SK-N-SH treated with all-trans-retinoic acid at 6 μM for 48 hours (cell line): Measurements from ENCODE around the gene C22orf15.

ENCODE experiments used
- ATAC-seq: fragments of 200-7000 bp; cut with Tn5 transposase; 3 replicates; pipeline ENCODE4 v1.9.1; 2020; ENCODE audit warnings: mild to moderate bottlenecking, moderate library complexity
- ARNTL ChIP-seq: fragments of 450-650 bp; formaldehyde crosslinking; IDR thresholded peaks from 2 replicates; pipeline ENCODE4 v1.5.0; 2020; ENCODE audit warnings: low read depth, mild to moderate bottlenecking, moderate library complexity, borderline replicate concordance
- BACH2 ChIP-seq: fragments of 250-450 bp; sonication (Bioruptor Pico); IDR thresholded peaks from 2 replicates; pipeline ENCODE4 v1.9.0; 2021; ENCODE audit warnings: mild to moderate bottlenecking, borderline replicate concordance
- CREB5 ChIP-seq: fragments of 250-450 bp; sonication (Bioruptor Pico); IDR thresholded peaks from 2 replicates; pipeline ENCODE4 v1.5.1; 2020; ENCODE audit warnings: low read depth, mild to moderate bottlenecking, moderate library complexity
- CSDC2 ChIP-seq: fragments of 250-450 bp; sonication (Bioruptor Pico); IDR thresholded peaks from 2 replicates; pipeline ENCODE4 v1.5.0; 2020; ENCODE audit warnings: mild to moderate bottlenecking, moderate library complexity
- ESRRG ChIP-seq: fragments of 250-450 bp; sonication (Bioruptor Pico); IDR thresholded peaks from 2 replicates; pipeline ENCODE4 v1.6.1; 2021; ENCODE audit warnings: mild to moderate bottlenecking
- GLIS3 ChIP-seq: fragments of 250-450 bp; sonication (Bioruptor Pico); IDR thresholded peaks from 2 replicates; pipeline ENCODE4 v1.5.0; 2020; ENCODE audit warnings: mild to moderate bottlenecking, moderate library complexity
- ISL1 ChIP-seq: fragments of 250-450 bp; sonication (Bioruptor Pico); IDR thresholded peaks from 2 replicates; pipeline ENCODE4 v2.1.2; 2022; ENCODE audit warnings: mild to moderate bottlenecking, moderate library complexity
- OSR1 ChIP-seq: fragments of 250-450 bp; sonication (Bioruptor Pico); IDR thresholded peaks from 2 replicates; pipeline ENCODE4 v1.8.0; 2022; ENCODE audit warnings: moderate library complexity, mild to moderate bottlenecking, inconsistent platforms
- POU6F1 ChIP-seq: fragments of 250-450 bp; sonication (Bioruptor Pico); IDR thresholded peaks from 2 replicates; pipeline ENCODE4 v1.8.0; 2021; ENCODE audit warnings: low read depth, mild to moderate bottlenecking, moderate library complexity, borderline replicate concordance
- PPARA ChIP-seq: fragments of 250-450 bp; sonication (Bioruptor Pico); IDR thresholded peaks from 2 replicates; pipeline ENCODE4 v1.5.0; 2020; ENCODE audit warnings: mild to moderate bottlenecking, borderline replicate concordance
- RARB ChIP-seq: fragments of 250-450 bp; sonication (Bioruptor Pico); IDR thresholded peaks from 2 replicates; pipeline ENCODE4 v1.8.0; 2021; ENCODE audit warnings: mild to moderate bottlenecking, moderate library complexity
- SNAI2 ChIP-seq: fragments of 250-450 bp; sonication (Bioruptor Pico); IDR thresholded peaks from 2 replicates; pipeline ENCODE4 v1.5.0; 2020; ENCODE audit warnings: mild to moderate bottlenecking, moderate library complexity
- TCF4 ChIP-seq: fragments of 250-450 bp; sonication (Bioruptor Pico); IDR thresholded peaks from 2 replicates; pipeline ENCODE4 v1.8.0; 2021; ENCODE audit warnings: mild to moderate bottlenecking, moderate library complexity, borderline replicate concordance
- TOX ChIP-seq: fragments of 250-450 bp; sonication (Bioruptor Pico); IDR thresholded peaks from 2 replicates; pipeline ENCODE4 v1.8.0; 2021; ENCODE audit warnings: mild to moderate bottlenecking, moderate library complexity, borderline replicate concordance
- ZC3H10 ChIP-seq: fragments of 250-450 bp; sonication (Bioruptor Pico); IDR thresholded peaks from 2 replicates; pipeline ENCODE4 v1.5.1; 2021; ENCODE audit warnings: mild to moderate bottlenecking, moderate library complexity
- ZFP3 ChIP-seq: fragments of 250-450 bp; sonication (Bioruptor Pico); IDR thresholded peaks from 2 replicates; pipeline ENCODE4 v1.5.0; 2020; ENCODE audit warnings: mild to moderate bottlenecking, moderate library complexity
- ZFP30 ChIP-seq: fragments of 450-650 bp; formaldehyde crosslinking; IDR thresholded peaks from 2 replicates; pipeline ENCODE4 v1.5.0; 2022; ENCODE audit warnings: mild to moderate bottlenecking, moderate library complexity
- ZNF565 ChIP-seq: fragments of 450-650 bp; formaldehyde crosslinking; conservative IDR thresholded peaks from 2 replicates; pipeline ENCODE4 v1.5.0; 2020; ENCODE audit warnings: low read depth, mild to moderate bottlenecking, moderate library complexity
- ZNF70 ChIP-seq: fragments of 450-650 bp; formaldehyde crosslinking; IDR thresholded peaks from 2 replicates; pipeline ENCODE4 v1.5.0; 2020; ENCODE audit warnings: mild to moderate bottlenecking, moderate library complexity
- ZNF8 ChIP-seq: fragments of 450-650 bp; formaldehyde crosslinking; IDR thresholded peaks from 2 replicates; pipeline ENCODE4 v1.5.0; 2020; ENCODE audit warnings: mild to moderate bottlenecking, moderate library complexity
- TF ChIP-seq, protein P1 (sequence below): fragments of 250-450 bp; sonication (Bioruptor Pico); IDR thresholded peaks from 2 replicates; pipeline ENCODE4 v1.8.0; 2020; ENCODE audit warnings: mild to moderate bottlenecking, moderate library complexity, borderline replicate concordance
- TF ChIP-seq, protein P2 (sequence below): fragments of 250-450 bp; sonication (Bioruptor Pico); IDR thresholded peaks from 2 replicates; pipeline ENCODE4 v1.5.1; 2021; ENCODE audit warnings: mild to moderate bottlenecking, moderate library complexity
- TF ChIP-seq, protein P3 (sequence below): fragments of 250-450 bp; sonication (Bioruptor Pico); IDR thresholded peaks from 2 replicates; pipeline ENCODE4 v1.5.0; 2020; ENCODE audit warnings: mild to moderate bottlenecking, moderate library complexity

The C22orf15 gene

DNA sequence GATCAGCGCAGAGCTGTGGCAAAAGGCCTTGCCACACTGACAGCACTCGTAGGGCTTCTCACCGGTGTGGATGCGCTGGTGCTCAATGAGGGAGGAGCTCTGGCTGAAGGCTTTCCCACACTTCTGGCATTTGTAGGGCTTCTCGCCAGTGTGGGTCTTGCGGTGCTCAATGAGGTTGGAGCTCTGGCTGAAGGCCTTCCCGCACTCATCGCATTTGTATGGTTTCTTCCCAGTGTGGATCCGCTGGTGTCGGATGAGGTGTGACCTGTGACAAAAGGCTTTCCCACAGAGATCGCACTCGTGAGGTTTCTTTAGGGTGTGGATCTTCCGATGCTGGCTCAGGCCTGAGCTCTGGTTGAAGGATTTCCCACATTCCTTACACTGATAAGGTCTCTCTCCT lies 18.8 kb upstream of the C22orf15 start:
- ATAC-seq: no peak

DNA sequence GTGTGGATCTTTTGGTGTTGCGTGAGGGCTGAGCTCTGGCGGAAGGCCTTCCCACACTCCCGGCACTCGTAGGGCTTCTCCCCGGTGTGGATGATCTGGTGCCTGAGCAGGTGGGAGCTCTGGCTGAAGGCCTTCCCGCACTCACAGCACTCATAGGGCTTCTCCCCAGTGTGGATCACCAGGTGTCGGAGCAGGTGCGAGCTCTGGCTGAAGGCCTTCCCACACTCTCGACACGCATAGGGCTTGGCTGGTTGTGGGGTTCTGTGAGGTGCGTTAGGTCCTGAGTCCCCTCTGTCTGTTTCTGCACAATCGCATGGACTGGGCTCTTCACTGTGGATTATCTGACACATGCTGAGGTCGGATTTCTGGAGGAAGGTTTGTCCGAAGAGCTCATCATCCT lies 18.3 kb upstream of the C22orf15 start:
- ATAC-seq: no peak
- no peak for TF ChIP-seq ZFP30 (CRISPR knock-in tag)
- TF ChIP-seq ZC3H10 (CRISPR knock-in tag): no peak
- TF ChIP-seq, protein P1, sequence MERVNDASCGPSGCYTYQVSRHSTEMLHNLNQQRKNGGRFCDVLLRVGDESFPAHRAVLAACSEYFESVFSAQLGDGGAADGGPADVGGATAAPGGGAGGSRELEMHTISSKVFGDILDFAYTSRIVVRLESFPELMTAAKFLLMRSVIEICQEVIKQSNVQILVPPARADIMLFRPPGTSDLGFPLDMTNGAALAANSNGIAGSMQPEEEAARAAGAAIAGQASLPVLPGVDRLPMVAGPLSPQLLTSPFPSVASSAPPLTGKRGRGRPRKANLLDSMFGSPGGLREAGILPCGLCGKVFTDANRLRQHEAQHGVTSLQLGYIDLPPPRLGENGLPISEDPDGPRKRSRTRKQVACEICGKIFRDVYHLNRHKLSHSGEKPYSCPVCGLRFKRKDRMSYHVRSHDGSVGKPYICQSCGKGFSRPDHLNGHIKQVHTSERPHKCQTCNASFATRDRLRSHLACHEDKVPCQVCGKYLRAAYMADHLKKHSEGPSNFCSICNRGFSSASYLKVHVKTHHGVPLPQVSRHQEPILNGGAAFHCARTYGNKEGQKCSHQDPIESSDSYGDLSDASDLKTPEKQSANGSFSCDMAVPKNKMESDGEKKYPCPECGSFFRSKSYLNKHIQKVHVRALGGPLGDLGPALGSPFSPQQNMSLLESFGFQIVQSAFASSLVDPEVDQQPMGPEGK: no peak
- TF ChIP-seq, protein P2, sequence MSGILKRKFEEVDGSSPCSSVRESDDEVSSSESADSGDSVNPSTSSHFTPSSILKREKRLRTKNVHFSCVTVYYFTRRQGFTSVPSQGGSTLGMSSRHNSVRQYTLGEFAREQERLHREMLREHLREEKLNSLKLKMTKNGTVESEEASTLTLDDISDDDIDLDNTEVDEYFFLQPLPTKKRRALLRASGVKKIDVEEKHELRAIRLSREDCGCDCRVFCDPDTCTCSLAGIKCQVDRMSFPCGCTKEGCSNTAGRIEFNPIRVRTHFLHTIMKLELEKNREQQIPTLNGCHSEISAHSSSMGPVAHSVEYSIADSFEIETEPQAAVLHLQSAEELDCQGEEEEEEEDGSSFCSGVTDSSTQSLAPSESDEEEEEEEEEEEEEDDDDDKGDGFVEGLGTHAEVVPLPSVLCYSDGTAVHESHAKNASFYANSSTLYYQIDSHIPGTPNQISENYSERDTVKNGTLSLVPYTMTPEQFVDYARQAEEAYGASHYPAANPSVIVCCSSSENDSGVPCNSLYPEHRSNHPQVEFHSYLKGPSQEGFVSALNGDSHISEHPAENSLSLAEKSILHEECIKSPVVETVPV: no peak
- no peak for TF ChIP-seq OSR1
- TF ChIP-seq ARNTL (CRISPR knock-in tag): no peak
- no peak for TF ChIP-seq RARB (CRISPR knock-in tag)
- no peak for TF ChIP-seq ZNF565 (CRISPR knock-in tag)
- no peak for TF ChIP-seq POU6F1 (CRISPR knock-in tag)
- no peak for TF ChIP-seq GLIS3 (CRISPR knock-in tag)
- TF ChIP-seq, protein P3, sequence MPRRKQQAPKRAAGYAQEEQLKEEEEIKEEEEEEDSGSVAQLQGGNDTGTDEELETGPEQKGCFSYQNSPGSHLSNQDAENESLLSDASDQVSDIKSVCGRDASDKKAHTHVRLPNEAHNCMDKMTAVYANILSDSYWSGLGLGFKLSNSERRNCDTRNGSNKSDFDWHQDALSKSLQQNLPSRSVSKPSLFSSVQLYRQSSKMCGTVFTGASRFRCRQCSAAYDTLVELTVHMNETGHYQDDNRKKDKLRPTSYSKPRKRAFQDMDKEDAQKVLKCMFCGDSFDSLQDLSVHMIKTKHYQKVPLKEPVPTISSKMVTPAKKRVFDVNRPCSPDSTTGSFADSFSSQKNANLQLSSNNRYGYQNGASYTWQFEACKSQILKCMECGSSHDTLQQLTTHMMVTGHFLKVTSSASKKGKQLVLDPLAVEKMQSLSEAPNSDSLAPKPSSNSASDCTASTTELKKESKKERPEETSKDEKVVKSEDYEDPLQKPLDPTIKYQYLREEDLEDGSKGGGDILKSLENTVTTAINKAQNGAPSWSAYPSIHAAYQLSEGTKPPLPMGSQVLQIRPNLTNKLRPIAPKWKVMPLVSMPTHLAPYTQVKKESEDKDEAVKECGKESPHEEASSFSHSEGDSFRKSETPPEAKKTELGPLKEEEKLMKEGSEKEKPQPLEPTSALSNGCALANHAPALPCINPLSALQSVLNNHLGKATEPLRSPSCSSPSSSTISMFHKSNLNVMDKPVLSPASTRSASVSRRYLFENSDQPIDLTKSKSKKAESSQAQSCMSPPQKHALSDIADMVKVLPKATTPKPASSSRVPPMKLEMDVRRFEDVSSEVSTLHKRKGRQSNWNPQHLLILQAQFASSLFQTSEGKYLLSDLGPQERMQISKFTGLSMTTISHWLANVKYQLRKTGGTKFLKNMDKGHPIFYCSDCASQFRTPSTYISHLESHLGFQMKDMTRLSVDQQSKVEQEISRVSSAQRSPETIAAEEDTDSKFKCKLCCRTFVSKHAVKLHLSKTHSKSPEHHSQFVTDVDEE: no peak
- no peak for TF ChIP-seq CREB5 (CRISPR knock-in tag)
- TF ChIP-seq BACH2 (CRISPR knock-in tag): no peak
- no peak for TF ChIP-seq ZNF70 (CRISPR knock-in tag)
- TF ChIP-seq TOX (CRISPR knock-in tag): no peak
- no peak for TF ChIP-seq ISL1 (CRISPR knock-in tag)
- no peak for TF ChIP-seq ZFP3 (CRISPR knock-in tag)
- no peak for TF ChIP-seq ZNF8 (CRISPR knock-in tag)
- TF ChIP-seq ESRRG: no peak
- TF ChIP-seq TCF4 (CRISPR knock-in tag): no peak

More for the DNA sequence above, 18.8 kb upstream of the C22orf15 start:
- TF ChIP-seq BACH2 (CRISPR knock-in tag): no peak
- TF ChIP-seq PPARA (CRISPR knock-in tag): no peak
- no peak for TF ChIP-seq TCF4 (CRISPR knock-in tag)
- no peak for TF ChIP-seq TOX (CRISPR knock-in tag)
- no peak for TF ChIP-seq ZNF70 (CRISPR knock-in tag)
- no peak for TF ChIP-seq ZNF8 (CRISPR knock-in tag)
- no peak for TF ChIP-seq ARNTL (CRISPR knock-in tag)
- no peak for TF ChIP-seq GLIS3 (CRISPR knock-in tag)
- TF ChIP-seq ZFP30 (CRISPR knock-in tag): no peak
- no peak for TF ChIP-seq CREB5 (CRISPR knock-in tag)
- TF ChIP-seq CSDC2 (CRISPR knock-in tag): no peak
- TF ChIP-seq POU6F1 (CRISPR knock-in tag): no peak
- no peak for TF ChIP-seq RARB (CRISPR knock-in tag)
- no peak for TF ChIP-seq ZNF565 (CRISPR knock-in tag)
- no peak for TF ChIP-seq SNAI2 (CRISPR knock-in tag)
